ENCODE results near the gene TOR1AIP2. TPM values are rescaled to one million over a fixed set of nuclear protein-coding genes. Genes with fewer than 3 reads are reported as not detected.

TOR1AIP2 gene
- total RNA-seq, 1 experiment from 2014 or later = 100 TPM

- ChIA-PET CTCF (interaction anchor here (1.0 kb wide), 1 partner anchor 10 kb away, joined by 3 read pairs; no protein-coding TSS in a partner anchor), POLR2A (ENCODE audit: low non-redundant PET) (no interaction called here)
- DNase-seq (ENCODE audit: low spot score) = no peak
These were observed 57.2 kb downstream of the TOR1AIP2 start for GRCh38 chr1:179820226-179820970.

GRCh38 chr1:179818743-179819173, 58.8 kb downstream of the TOR1AIP2 start:
- ChIA-PET POLR2A (ENCODE audit: low non-redundant PET) (no interaction called here), CTCF (no interaction called here)
- no peak for DNase-seq (ENCODE audit: low spot score)
- TF ChIP-seq EZH2 (IDR thresholded peaks at IDR 0.05; ENCODE audit: borderline replicate concordance, low read depth, low read length, poor library complexity, severe bottlenecking) (no peak), CTCF (conservative IDR thresholded peaks at IDR 0.05; ENCODE audit: low read depth, low read length) (no peak)
- Histone ChIP-seq H3K36me3 (ENCODE audit: insufficient read depth, low read length, poor library complexity, severe bottlenecking) (no peaks in the 10 kb centered on the region), H3K4me1 (ENCODE audit: insufficient read depth, low read length, poor library complexity, severe bottlenecking) (no peaks in the 10 kb centered on the region), H3K9me3 (ENCODE audit: low read depth, low read length, poor library complexity, severe bottlenecking) (no peaks in the 10 kb centered on the region), H3K27me3 (replicated peaks; ENCODE audit: insufficient read depth, low read depth, low read length, poor library complexity) (no peaks in the 10 kb centered on the region), H3K27ac (ENCODE audit: low read depth, low read length, poor library complexity, severe bottlenecking) (no peak overlapping the region), H3K4me3 (ENCODE audit: low read depth, low read length, poor library complexity, severe bottlenecking) (no peak overlapping the region)
- BruUV-seq (replicated peaks) = no TSS peak
- intact Hi-C loops (cut with micrococcal nuclease; ENCODE audit: unreplicated experiment) = loop anchor here (10.0 kb wide), 1 partner anchor 234 kb away; no protein-coding TSS in a partner anchor

More at GRCh38 chr1:179820226-179820970, 57.2 kb downstream of the TOR1AIP2 start:
- H3K4me3 ChIP-seq (ENCODE audit: low read depth, low read length, poor library complexity, severe bottlenecking) = no peak overlapping the region
- intact Hi-C loops (cut with micrococcal nuclease; ENCODE audit: unreplicated experiment) = no loop called here
- H3K4me1 ChIP-seq (ENCODE audit: insufficient read depth, low read length, poor library complexity, severe bottlenecking) = no peaks in the 10 kb centered on the region
- no peaks in the 10 kb centered on the region for H3K27me3 ChIP-seq (replicated peaks; ENCODE audit: insufficient read depth, low read depth, low read length, poor library complexity)
- H3K9me3 ChIP-seq (ENCODE audit: low read depth, low read length, poor library complexity, severe bottlenecking) = no peaks in the 10 kb centered on the region
- no peak overlapping the region for H3K27ac ChIP-seq (ENCODE audit: low read depth, low read length, poor library complexity, severe bottlenecking)
- no peaks in the 10 kb centered on the region for H3K36me3 ChIP-seq (ENCODE audit: insufficient read depth, low read length, poor library complexity, severe bottlenecking)
- no TSS peak for BruUV-seq (replicated peaks)
- TF ChIP-seq CTCF (conservative IDR thresholded peaks at IDR 0.05; ENCODE audit: low read depth, low read length) = no peak
- TF ChIP-seq EZH2 (IDR thresholded peaks at IDR 0.05; ENCODE audit: borderline replicate concordance, low read depth, low read length, poor library complexity, severe bottlenecking) = no peak

GRCh38 chr1:179818260-179818659, 59.3 kb downstream of the TOR1AIP2 start:
- TF ChIP-seq EZH2 (IDR thresholded peaks at IDR 0.05; ENCODE audit: borderline replicate concordance, low read depth, low read length, poor library complexity, severe bottlenecking) (no peak), CTCF (conservative IDR thresholded peaks at IDR 0.05; ENCODE audit: low read depth, low read length) (no peak)
- ChIA-PET CTCF (interaction anchor here (1.2 kb wide), 1 partner anchor 9 kb away, joined by 4 read pairs; no protein-coding TSS in a partner anchor), POLR2A (ENCODE audit: low non-redundant PET) (no interaction called here)
- no TSS peak for BruUV-seq (replicated peaks)
- Histone ChIP-seq H3K4me1 (ENCODE audit: insufficient read depth, low read length, poor library complexity, severe bottlenecking) (no peaks in the 10 kb centered on the region), H3K4me3 (ENCODE audit: low read depth, low read length, poor library complexity, severe bottlenecking) (no peak overlapping the region), H3K27me3 (replicated peaks; ENCODE audit: insufficient read depth, low read depth, low read length, poor library complexity) (peaks cover under 1% of the 10 kb centered on the region), H3K36me3 (ENCODE audit: insufficient read depth, low read length, poor library complexity, severe bottlenecking) (no peaks in the 10 kb centered on the region), H3K9me3 (ENCODE audit: low read depth, low read length, poor library complexity, severe bottlenecking) (no peaks in the 10 kb centered on the region), H3K27ac (ENCODE audit: low read depth, low read length, poor library complexity, severe bottlenecking) (no peak overlapping the region)
- intact Hi-C loops (cut with micrococcal nuclease; ENCODE audit: unreplicated experiment) = loop anchor here (10.0 kb wide), 1 partner anchor 233 kb away; no protein-coding TSS in a partner anchor
- no peak for DNase-seq (ENCODE audit: low spot score)

All from A673 (cell line).